ENCODE data around the gene MAP3K5. TPM values are rescaled to one million over a fixed set of nuclear protein-coding genes. Genes with fewer than 3 reads are reported as not detected.

Gene MAP3K5
- total RNA-seq, 4 donors from 2014 or later = 18.7 to 24.1 (median 20.7) TPM

DNA sequence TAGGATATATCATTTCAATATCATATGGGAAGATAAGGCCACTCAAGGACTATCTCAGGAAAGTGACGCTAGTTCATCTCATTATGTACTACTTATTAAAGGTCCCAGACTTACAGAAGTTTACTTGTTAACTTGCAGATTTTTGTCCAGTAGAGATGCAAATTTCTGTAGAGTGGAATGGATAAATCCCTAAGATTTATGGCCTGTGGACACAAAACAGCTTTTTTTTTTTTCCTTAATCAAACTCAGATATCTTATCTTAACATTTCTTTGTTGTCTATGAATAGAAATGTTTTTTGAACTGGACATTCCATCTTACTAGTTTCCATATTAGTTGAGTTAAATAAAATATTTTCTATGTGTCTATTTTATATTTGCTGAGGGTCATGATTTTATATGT, 131.6 kb downstream of the MAP3K5 start:
- Histone ChIP-seq H3K27me3 (no peaks in the 10 kb centered on the region), H3K36me3 (peaks cover 0 to 28% (median 8%) of the 10 kb centered on the region in 4 donors), H3K9me3 (no peaks in the 10 kb centered on the region), H3K4me1 (no peaks in the 10 kb centered on the region), H3K27ac (replicated peaks in 1 of 4) (no peak overlapping the region), H3K4me3 (no peak overlapping the region)
- intact Hi-C loops (cut with DNase I) = no loop called here
- 100% methylated on average over 1 of the region's 1 CpG for WGBS
- DNase-seq (ENCODE audit: extremely low spot score) = no peak
- TF ChIP-seq POLR2AphosphoS5 (IDR thresholded peaks at IDR 0.05) (no peak), POLR2A (IDR thresholded peaks at IDR 0.05; ENCODE audit: low read depth) (no peak), EP300 (IDR thresholded peaks at IDR 0.05) (no peak)
- TF ChIP-seq, protein P1, sequence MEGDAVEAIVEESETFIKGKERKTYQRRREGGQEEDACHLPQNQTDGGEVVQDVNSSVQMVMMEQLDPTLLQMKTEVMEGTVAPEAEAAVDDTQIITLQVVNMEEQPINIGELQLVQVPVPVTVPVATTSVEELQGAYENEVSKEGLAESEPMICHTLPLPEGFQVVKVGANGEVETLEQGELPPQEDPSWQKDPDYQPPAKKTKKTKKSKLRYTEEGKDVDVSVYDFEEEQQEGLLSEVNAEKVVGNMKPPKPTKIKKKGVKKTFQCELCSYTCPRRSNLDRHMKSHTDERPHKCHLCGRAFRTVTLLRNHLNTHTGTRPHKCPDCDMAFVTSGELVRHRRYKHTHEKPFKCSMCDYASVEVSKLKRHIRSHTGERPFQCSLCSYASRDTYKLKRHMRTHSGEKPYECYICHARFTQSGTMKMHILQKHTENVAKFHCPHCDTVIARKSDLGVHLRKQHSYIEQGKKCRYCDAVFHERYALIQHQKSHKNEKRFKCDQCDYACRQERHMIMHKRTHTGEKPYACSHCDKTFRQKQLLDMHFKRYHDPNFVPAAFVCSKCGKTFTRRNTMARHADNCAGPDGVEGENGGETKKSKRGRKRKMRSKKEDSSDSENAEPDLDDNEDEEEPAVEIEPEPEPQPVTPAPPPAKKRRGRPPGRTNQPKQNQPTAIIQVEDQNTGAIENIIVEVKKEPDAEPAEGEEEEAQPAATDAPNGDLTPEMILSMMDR (IDR thresholded peaks at IDR 0.05) = no peak

DNA sequence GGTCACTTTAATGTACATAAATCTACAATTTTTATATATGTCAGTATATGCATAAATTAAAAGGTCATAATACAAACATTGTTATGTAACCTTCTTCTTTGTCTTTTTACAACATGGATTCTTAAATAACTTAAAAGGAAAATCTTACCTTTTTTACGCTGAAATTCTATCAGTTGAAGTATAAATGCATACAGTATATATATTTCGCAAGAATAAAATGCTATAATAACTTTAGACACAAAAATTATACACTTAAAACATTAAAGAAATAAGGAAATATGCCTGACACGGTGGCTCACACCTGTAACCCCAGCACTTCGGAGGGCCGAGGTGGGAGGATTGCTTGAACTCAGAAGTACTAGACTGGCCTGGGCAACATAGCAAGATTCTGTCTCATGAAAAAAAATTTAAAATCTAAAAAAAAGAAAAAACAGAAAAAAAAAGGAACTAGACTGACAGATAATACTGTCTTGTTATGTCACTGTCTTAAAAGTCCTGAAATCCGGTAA, 132.2 kb downstream of the MAP3K5 start:
- H3K4me3 ChIP-seq = no peak overlapping the region
- no peak overlapping the region for H3K27ac ChIP-seq (replicated peaks in 1 of 4)
- H3K27me3 ChIP-seq = no peaks in the 10 kb centered on the region
- TF ChIP-seq, protein P1 (IDR thresholded peaks at IDR 0.05) = no peak
- TF ChIP-seq POLR2AphosphoS5 (IDR thresholded peaks at IDR 0.05) (no peak), EP300 (IDR thresholded peaks at IDR 0.05) (no peak), POLR2A (IDR thresholded peaks at IDR 0.05; ENCODE audit: low read depth) (no peak)
- peaks cover 0 to 34% (median 11%) of the 10 kb centered on the region in 4 donors for H3K36me3 ChIP-seq
- H3K9me3 ChIP-seq = no peaks in the 10 kb centered on the region
- DNase-seq (ENCODE audit: extremely low spot score) = no peak
- no peaks in the 10 kb centered on the region for H3K4me1 ChIP-seq
- WGBS = 96% methylated on average over 6 of the region's 6 CpGs
- intact Hi-C loops (cut with DNase I) = no loop called here

DNA sequence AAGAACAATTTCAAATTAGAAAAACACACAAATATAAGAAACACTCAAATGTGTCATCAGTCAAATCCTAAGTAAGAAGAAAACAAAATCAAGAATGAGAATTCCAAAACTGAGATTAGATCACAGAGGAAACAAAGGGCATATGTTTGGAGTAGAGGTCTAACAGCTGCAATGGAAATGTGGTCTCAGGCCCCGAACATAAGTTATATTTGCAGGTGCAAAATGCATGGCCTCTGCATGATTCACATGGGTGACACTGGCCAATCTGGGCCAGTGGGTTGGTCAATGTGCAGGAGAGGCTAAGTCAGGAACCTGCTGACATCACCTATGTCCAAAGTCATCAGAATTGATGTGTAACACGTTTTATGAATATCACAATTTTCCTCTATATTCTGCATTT, 133.6 kb downstream of the MAP3K5 start:
- no peak for TF ChIP-seq POLR2AphosphoS5 (IDR thresholded peaks at IDR 0.05)
- WGBS = 97% methylated on average over 2 of the region's 2 CpGs
- Histone ChIP-seq H3K4me3 (no peak overlapping the region), H3K36me3 (peaks cover 0 to 26% (median 11%) of the 10 kb centered on the region in 4 donors), H3K27ac (replicated peaks in 1 of 4) (no peak overlapping the region), H3K4me1 (no peaks in the 10 kb centered on the region), H3K9me3 (no peaks in the 10 kb centered on the region), H3K27me3 (no peaks in the 10 kb centered on the region)
- no peak for DNase-seq (ENCODE audit: extremely low spot score)
- intact Hi-C loops (cut with DNase I) = no loop called here

DNA sequence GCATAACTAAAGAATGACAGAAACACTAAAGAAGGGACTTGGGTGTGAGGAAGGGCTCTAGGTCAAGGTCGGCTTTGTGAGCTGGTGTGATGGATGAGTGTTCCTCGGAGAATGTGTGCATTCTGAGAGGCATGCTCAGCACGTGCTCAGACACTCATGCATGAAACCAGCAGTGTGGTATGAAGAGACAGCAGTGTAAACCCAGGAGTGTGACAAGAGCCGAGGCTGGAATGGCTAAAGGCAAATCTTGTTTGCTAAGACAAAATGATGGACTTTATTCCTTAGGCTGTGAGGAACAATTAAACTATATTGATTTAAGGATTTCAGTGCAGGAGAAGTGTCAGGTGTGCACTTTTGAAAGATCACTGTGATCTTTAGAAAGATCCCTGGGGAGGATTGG, 134.6 kb downstream of the MAP3K5 start:
- Histone ChIP-seq H3K27me3 (no peaks in the 10 kb centered on the region), H3K27ac (replicated peaks in 1 of 4) (no peak overlapping the region), H3K36me3 (peaks cover 0 to 26% (median 11%) of the 10 kb centered on the region in 4 donors), H3K9me3 (no peaks in the 10 kb centered on the region), H3K4me1 (no peaks in the 10 kb centered on the region), H3K4me3 (no peak overlapping the region)
- no peak for DNase-seq (ENCODE audit: extremely low spot score)
- WGBS = 65% methylated on average over 4 of the region's 4 CpGs
- intact Hi-C loops (cut with DNase I) = no loop called here
- TF ChIP-seq EP300 (IDR thresholded peaks at IDR 0.05) (no peak), POLR2A (IDR thresholded peaks at IDR 0.05; ENCODE audit: low read depth) (no peak), POLR2AphosphoS5 (IDR thresholded peaks at IDR 0.05) (no peak)
- TF ChIP-seq, protein P1 (IDR thresholded peaks at IDR 0.05) = no peak

DNA sequence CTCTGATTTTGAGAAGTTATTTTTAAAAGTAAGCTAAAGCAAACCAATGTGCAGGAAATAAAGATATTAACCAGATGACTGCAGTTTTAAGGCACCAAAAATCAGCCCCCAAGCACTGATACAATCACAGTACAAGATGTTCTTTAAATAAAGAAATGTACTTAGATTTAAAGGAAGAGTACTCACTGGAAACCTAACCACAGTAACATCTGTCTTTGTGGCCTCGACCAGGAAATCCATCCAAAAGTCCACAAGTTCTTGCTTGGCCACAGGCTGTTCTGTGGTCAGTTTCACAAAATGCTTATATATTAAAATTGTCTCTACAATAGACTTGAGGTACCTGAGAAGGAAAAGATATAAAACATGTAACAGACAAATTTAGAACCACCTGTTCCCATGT, 136.2 kb downstream of the MAP3K5 start:
- 74% methylated on average over 1 of the region's 1 CpG for WGBS
- no peaks in the 10 kb centered on the region for H3K4me1 ChIP-seq
- H3K36me3 ChIP-seq = peaks cover 0 to 26% (median 11%) of the 10 kb centered on the region in 4 donors
- no peak overlapping the region for H3K4me3 ChIP-seq
- intact Hi-C loops (cut with DNase I) = no loop called here
- no peak for DNase-seq (ENCODE audit: extremely low spot score)
- no peaks in the 10 kb centered on the region for H3K9me3 ChIP-seq
- TF ChIP-seq EP300 (IDR thresholded peaks at IDR 0.05) (no peak), POLR2AphosphoS5 (IDR thresholded peaks at IDR 0.05) (no peak), POLR2A (IDR thresholded peaks at IDR 0.05; ENCODE audit: low read depth) (no peak)
- TF ChIP-seq, protein P1 (IDR thresholded peaks at IDR 0.05) = no peak
- H3K27ac ChIP-seq (replicated peaks in 1 of 4) = no peak overlapping the region
- no peaks in the 10 kb centered on the region for H3K27me3 ChIP-seq
